Measurements from ENCODE around the gene ORAI1.

The ORAI1 gene

DNA sequence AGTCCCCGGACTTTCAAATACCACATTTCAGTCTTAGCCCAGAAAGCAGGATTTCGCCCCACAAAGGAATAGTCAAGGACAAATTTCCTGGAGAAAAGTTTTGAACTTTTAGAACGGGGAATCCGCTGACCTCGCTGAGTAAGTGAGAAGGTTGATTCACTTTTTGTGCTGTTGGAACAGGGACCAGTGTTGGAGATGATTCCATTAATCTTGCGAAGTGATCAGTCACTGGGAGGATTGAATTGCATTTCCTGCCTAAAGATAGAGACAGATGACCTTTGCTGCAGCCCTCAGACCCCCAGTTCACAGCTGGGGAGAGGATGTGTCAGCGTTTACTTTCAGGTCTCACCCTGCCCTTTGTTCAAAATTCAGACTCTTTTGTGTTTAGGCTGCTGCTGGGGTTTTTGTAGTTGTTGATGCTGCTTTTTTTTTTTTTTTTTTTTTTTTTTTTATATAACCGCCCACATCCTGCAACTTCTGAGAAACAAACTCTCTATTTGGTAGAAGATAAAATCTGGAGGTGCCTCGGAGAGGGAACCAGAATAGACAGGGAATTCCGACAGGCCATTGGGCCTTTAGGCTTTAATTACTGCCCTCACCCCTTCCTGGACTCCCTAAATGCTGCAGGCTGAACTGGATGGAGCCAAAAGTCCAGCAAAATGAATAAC is 35.7 kb upstream of the ORAI1 start:
- H3K36me3 ChIP-seq (ENCODE audit: insufficient read depth, insufficient read length, low read length), result peaks cover 8% of the 10 kb centered on the region
- H3K27me3 ChIP-seq (ENCODE audit: insufficient read depth, insufficient read length), result no peaks in the 10 kb centered on the region
- peaks cover 3% of the 10 kb centered on the region for H3K4me1 ChIP-seq (ENCODE audit: insufficient read depth, insufficient read length)
- no peak for DNase-seq (ENCODE audit: low read depth, low spot score)
- TF ChIP-seq SUZ12 (IDR thresholded peaks at IDR 0.05; ENCODE audit: extremely low read depth, insufficient read depth, insufficient read length) (no peak), YY1 (IDR thresholded peaks at IDR 0.05; ENCODE audit: insufficient read depth, insufficient read length) (no peak), ZNF274 (IDR thresholded peaks at IDR 0.05; ENCODE audit: low read depth, low read length) (no peak)
- H3K4me3 ChIP-seq (ENCODE audit: insufficient read length, low read depth), result no peak overlapping the region
- no peaks in the 10 kb centered on the region for H3K9me3 ChIP-seq (ENCODE audit: insufficient read depth, low read length)
- H3K9ac ChIP-seq (ENCODE audit: insufficient read length, low read depth), result no peak overlapping the region

DNA sequence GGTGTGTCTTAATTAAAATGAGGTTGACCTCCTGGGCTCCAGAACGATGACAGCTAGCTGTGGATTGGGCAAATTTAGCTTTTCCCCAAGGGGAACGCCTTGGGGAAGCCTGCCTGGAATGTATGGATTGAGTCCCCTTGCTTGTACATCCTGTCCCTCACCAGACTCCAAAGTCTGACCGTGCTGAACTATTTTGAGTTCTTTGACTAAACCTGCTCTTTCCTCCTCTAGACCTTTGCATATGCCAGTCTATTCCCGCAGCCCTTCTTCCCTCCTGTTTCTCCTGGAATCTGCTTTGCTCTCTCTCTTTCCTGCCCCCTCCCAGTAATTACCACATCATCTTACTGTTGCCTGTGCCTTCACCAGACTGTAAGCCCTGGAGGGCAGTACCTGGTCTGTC is 34.0 kb upstream of the ORAI1 start:
- Histone ChIP-seq H3K4me1 (ENCODE audit: insufficient read depth, insufficient read length) (peaks cover 3% of the 10 kb centered on the region), H3K9me3 (ENCODE audit: insufficient read depth, low read length) (no peaks in the 10 kb centered on the region), H3K9ac (ENCODE audit: insufficient read length, low read depth) (no peak overlapping the region), H3K4me3 (ENCODE audit: insufficient read length, low read depth) (no peak overlapping the region), H3K27me3 (ENCODE audit: insufficient read depth, insufficient read length) (no peaks in the 10 kb centered on the region), H3K36me3 (ENCODE audit: insufficient read depth, insufficient read length, low read length) (peaks cover 11% of the 10 kb centered on the region)
- TF ChIP-seq YY1 (IDR thresholded peaks at IDR 0.05; ENCODE audit: insufficient read depth, insufficient read length) (no peak), ZNF274 (IDR thresholded peaks at IDR 0.05; ENCODE audit: low read depth, low read length) (no peak), SUZ12 (IDR thresholded peaks at IDR 0.05; ENCODE audit: extremely low read depth, insufficient read depth, insufficient read length) (no peak)
- DNase-seq (ENCODE audit: low read depth, low spot score), result no peak

DNA sequence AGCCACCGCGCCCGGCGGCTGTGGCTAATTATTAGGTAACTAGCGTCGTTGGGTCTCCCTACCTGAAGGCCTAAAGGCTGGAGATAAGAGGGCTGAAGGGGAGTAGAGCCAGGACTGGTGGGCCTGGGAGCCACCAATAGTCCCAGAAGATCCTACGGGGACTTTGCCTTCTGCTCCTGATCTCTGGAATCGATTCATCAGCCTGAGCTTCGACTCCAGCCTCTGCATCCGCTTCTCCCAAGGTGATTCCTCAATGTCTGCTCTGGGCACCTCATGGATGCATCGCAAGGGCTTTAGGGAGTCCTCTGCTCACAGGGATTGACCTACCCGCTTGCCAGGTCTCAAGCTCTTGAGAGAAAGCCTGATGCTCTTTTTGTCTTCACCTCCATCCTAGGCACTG is 30.8 kb upstream of the ORAI1 start:
- H3K4me1 ChIP-seq (ENCODE audit: insufficient read depth, insufficient read length), result peaks cover 3% of the 10 kb centered on the region
- H3K9me3 ChIP-seq (ENCODE audit: insufficient read depth, low read length), result no peaks in the 10 kb centered on the region
- no peak for TF ChIP-seq ZNF274 (IDR thresholded peaks at IDR 0.05; ENCODE audit: low read depth, low read length)
- TF ChIP-seq YY1 (IDR thresholded peaks at IDR 0.05; ENCODE audit: insufficient read depth, insufficient read length), result no peak
- TF ChIP-seq SUZ12 (IDR thresholded peaks at IDR 0.05; ENCODE audit: extremely low read depth, insufficient read depth, insufficient read length), result no peak
- H3K36me3 ChIP-seq (ENCODE audit: insufficient read depth, insufficient read length, low read length), result peaks cover 11% of the 10 kb centered on the region
- no peaks in the 10 kb centered on the region for H3K27me3 ChIP-seq (ENCODE audit: insufficient read depth, insufficient read length)
- H3K4me3 ChIP-seq (ENCODE audit: insufficient read length, low read depth), result no peak overlapping the region
- no peak overlapping the region for H3K9ac ChIP-seq (ENCODE audit: insufficient read length, low read depth)
- DNase-seq (ENCODE audit: low read depth, low spot score), result no peak

DNA sequence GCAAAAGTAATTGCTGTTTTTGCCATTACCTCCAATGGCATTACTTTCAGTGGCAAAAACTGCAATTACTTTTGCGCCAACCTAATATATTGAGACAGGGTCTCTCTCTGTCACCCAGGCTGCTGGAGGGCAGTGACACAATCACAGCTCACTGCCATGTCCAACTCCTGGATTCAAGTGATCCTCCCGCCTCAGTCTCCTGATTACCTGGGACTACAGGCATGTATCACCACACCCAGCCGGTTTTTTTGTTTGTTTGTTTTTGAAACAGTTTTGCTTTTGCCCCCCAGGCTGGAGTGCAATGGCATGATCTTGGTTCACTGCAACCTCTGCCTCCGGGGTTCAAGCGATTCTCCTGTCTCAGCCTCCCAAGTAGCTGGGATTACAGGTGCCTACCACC is 29.8 kb upstream of the ORAI1 start:
- H3K36me3 ChIP-seq (ENCODE audit: insufficient read depth, insufficient read length, low read length), result peaks cover 11% of the 10 kb centered on the region
- no peak overlapping the region for H3K9ac ChIP-seq (ENCODE audit: insufficient read length, low read depth)
- H3K4me3 ChIP-seq (ENCODE audit: insufficient read length, low read depth), result no peak overlapping the region
- H3K27me3 ChIP-seq (ENCODE audit: insufficient read depth, insufficient read length), result no peaks in the 10 kb centered on the region
- no peak for DNase-seq (ENCODE audit: low read depth, low spot score)
- no peaks in the 10 kb centered on the region for H3K9me3 ChIP-seq (ENCODE audit: insufficient read depth, low read length)
- TF ChIP-seq ZNF274 (IDR thresholded peaks at IDR 0.05; ENCODE audit: low read depth, low read length), result no peak
- no peak for TF ChIP-seq SUZ12 (IDR thresholded peaks at IDR 0.05; ENCODE audit: extremely low read depth, insufficient read depth, insufficient read length)
- TF ChIP-seq YY1 (IDR thresholded peaks at IDR 0.05; ENCODE audit: insufficient read depth, insufficient read length), result no peak
- H3K4me1 ChIP-seq (ENCODE audit: insufficient read depth, insufficient read length), result peaks cover 3% of the 10 kb centered on the region

GRCh38 chr12:121600702-121601336 is 25.5 kb upstream of the ORAI1 start:
- H3K4me3 ChIP-seq (ENCODE audit: insufficient read length, low read depth), result no peak overlapping the region
- no peaks in the 10 kb centered on the region for H3K4me1 ChIP-seq (ENCODE audit: insufficient read depth, insufficient read length)
- no peak for TF ChIP-seq SUZ12 (IDR thresholded peaks at IDR 0.05; ENCODE audit: extremely low read depth, insufficient read depth, insufficient read length)
- H3K36me3 ChIP-seq (ENCODE audit: insufficient read depth, insufficient read length, low read length), result peaks cover under 1% of the 10 kb centered on the region
- no peaks in the 10 kb centered on the region for H3K9me3 ChIP-seq (ENCODE audit: insufficient read depth, low read length)
- no peak for DNase-seq (ENCODE audit: low read depth, low spot score)
- H3K27me3 ChIP-seq (ENCODE audit: insufficient read depth, insufficient read length), result no peaks in the 10 kb centered on the region
- no peak overlapping the region for H3K9ac ChIP-seq (ENCODE audit: insufficient read length, low read depth)

DNA sequence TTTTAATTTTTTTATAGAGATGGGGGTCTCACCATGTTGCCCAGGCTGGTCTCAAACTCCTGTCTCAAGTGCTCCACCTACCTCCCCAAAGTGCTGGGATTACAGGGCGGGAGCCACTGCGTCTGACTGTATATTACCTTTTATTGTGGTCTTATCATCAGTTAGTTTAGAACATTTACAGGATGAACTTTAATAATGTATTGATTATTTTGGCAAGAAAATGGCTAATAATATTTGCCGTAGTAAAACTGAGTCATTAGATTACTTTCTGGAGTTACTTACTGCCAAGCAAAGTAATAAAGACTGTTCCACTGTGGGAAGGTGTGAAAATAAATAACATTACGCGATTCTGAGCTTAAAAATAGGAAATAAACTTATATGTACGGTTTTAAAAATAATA is 23.6 kb upstream of the ORAI1 start:
- no peak for TF ChIP-seq ZNF274 (IDR thresholded peaks at IDR 0.05; ENCODE audit: low read depth, low read length)
- no peak for TF ChIP-seq SUZ12 (IDR thresholded peaks at IDR 0.05; ENCODE audit: extremely low read depth, insufficient read depth, insufficient read length)
- TF ChIP-seq YY1 (IDR thresholded peaks at IDR 0.05; ENCODE audit: insufficient read depth, insufficient read length), result no peak
- no peaks in the 10 kb centered on the region for H3K4me1 ChIP-seq (ENCODE audit: insufficient read depth, insufficient read length)

DNA sequence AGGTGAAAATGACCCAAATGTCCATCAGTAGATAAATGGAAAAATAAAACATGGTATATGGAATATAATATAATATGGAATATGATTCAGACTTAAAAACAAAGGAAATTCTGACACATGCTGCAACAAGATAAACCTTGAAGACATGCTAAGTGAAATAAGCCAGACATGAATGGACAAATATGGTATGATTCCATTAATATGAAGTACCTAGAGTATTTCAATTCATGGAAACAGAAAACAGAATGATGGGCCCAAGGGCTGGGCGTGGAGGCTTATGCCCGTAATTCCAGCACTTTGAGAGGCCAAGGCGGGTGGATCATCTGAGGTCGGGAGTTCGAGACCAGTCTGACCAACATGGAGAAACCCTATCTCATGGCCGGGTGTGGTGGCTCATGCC is 22.7 kb upstream of the ORAI1 start:
- Histone ChIP-seq H3K9me3 (ENCODE audit: insufficient read depth, low read length) (no peaks in the 10 kb centered on the region), H3K4me3 (ENCODE audit: insufficient read length, low read depth) (no peak overlapping the region), H3K36me3 (ENCODE audit: insufficient read depth, insufficient read length, low read length) (no peaks in the 10 kb centered on the region), H3K9ac (ENCODE audit: insufficient read length, low read depth) (no peak overlapping the region), H3K4me1 (ENCODE audit: insufficient read depth, insufficient read length) (no peaks in the 10 kb centered on the region), H3K27me3 (ENCODE audit: insufficient read depth, insufficient read length) (no peaks in the 10 kb centered on the region)
- no peak for TF ChIP-seq SUZ12 (IDR thresholded peaks at IDR 0.05; ENCODE audit: extremely low read depth, insufficient read depth, insufficient read length)
- TF ChIP-seq YY1 (IDR thresholded peaks at IDR 0.05; ENCODE audit: insufficient read depth, insufficient read length), result no peak
- TF ChIP-seq ZNF274 (IDR thresholded peaks at IDR 0.05; ENCODE audit: low read depth, low read length), result no peak
- no peak for DNase-seq (ENCODE audit: low read depth, low spot score)

More for the DNA sequence above, 23.6 kb upstream of the ORAI1 start:
- Histone ChIP-seq H3K9me3 (ENCODE audit: insufficient read depth, low read length) (no peaks in the 10 kb centered on the region), H3K9ac (ENCODE audit: insufficient read length, low read depth) (no peak overlapping the region), H3K36me3 (ENCODE audit: insufficient read depth, insufficient read length, low read length) (no peaks in the 10 kb centered on the region), H3K27me3 (ENCODE audit: insufficient read depth, insufficient read length) (no peaks in the 10 kb centered on the region), H3K4me3 (ENCODE audit: insufficient read length, low read depth) (no peak overlapping the region)
- no peak for DNase-seq (ENCODE audit: low read depth, low spot score)
